ENCODE measurements around the gene PPP1R36.
"Not testable (repeated sequence)": the region's sequence is repeated elsewhere in the genome, so short reads cannot be mapped to it uniquely, and the experiment has no call there.

The PPP1R36 gene

DNA sequence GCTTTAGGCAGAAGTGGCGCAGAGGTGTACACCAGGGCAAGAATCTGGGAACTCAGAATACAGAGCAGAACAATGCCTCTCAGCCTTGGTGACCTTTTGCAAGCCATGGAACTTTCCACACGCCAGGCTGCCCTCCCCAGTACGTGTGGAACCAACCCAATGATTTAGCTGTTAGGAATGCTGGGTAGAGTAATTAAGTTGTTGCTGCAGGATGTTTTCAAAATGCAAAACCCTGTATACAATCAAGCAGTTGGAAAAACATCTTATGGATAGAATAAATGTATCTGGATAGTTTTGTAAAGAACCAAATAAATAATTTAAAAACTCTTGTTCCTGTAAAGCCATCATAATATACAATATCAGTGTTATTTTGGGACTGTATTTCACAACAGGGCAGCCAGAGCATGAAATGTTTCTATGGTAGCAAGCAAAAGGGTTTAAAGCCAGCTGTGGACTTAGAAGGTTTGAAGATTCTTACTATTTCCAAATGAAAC, 19.4 kb downstream of the PPP1R36 start:
- DNase-seq (ENCODE audit: low read depth) = no peak

GRCh38 chr14:64569646-64570045, 19.9 kb downstream of the PPP1R36 start:
- not testable (repeated sequence) for DNase-seq (ENCODE audit: low read depth)

DNA sequence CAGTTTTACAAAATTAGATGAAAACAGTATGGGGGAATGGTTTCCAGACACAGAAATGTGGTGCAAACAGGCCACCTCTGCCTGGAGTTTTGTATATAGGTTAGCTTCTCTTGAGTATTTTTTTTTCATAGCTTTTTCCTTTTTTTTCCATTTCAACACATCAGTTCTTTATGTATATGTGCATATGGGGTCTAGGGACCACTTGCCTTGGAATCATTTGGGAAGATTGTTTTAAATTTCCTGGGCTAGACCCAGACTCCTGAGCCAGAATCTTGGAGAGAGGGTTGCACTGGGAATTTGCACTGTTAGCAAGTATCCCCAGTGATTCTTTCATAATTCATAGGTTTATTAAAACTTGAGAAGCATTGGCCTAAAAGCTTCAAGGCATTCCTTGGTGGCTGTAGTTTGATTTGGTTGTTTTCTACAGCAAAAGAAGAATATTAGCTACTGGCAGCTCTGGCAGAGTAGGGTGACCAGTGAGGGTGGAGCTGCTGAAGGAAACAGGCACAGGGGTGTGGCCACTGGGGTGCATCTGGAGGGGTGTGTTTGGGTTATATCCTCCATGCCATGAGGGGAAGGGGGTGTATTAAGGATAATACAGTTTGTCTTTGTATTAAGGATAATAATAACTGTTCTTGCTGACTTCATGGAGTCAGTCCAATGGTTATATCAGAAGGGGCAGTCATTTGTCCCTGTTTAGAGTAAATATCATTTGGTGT, 22.8 kb downstream of the PPP1R36 start:
- no peak for DNase-seq (ENCODE audit: low read depth)

DNA sequence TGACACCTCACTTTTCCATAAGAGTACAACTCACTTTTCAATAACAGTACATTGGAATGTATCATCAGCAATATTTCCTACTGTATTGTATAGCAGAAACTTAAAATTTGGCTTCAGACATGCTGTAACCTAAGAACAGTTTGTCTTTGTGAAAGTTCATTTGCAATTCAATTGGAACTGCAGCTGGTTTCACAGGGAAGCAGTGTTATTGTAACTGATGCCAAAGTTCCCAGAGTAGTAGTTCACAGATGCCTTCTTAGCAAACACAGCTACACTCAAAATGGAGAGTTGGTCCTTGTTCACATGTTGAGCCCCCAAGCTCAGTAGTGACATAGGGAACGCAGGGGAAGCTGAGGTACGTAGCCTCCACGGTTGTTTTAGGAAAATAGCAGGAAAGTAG, 23.3 kb downstream of the PPP1R36 start:
- DNase-seq (ENCODE audit: low read depth) = no peak

- no peak for DNase-seq (ENCODE audit: low read depth)
Observed at GRCh38 chr14:64574371-64575107, 24.8 kb downstream of the PPP1R36 start.

- no peak for DNase-seq (ENCODE audit: low read depth)
Observed at GRCh38 chr14:64577211-64577610, 27.4 kb downstream of the PPP1R36 start.

DNA sequence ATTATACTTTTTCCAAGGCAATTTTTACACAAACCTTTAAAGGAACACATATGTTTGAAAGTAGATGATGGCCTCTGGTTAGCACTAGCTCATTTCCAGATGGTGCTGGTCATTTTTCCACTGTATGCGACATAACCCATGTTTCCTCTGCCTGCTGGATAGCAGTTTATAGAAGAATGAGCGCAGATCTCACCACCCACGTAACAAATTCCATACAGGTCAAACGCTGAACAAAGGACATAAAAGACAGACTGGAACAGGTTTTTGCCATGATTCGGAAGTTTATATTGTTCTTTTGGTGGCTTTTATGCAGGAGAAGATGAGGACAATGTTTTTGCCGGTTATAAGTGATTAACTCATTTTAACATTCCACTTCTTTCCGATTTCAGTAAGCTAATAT, 30.7 kb downstream of the PPP1R36 start:
- DNase-seq (ENCODE audit: low read depth) = no peak

DNA sequence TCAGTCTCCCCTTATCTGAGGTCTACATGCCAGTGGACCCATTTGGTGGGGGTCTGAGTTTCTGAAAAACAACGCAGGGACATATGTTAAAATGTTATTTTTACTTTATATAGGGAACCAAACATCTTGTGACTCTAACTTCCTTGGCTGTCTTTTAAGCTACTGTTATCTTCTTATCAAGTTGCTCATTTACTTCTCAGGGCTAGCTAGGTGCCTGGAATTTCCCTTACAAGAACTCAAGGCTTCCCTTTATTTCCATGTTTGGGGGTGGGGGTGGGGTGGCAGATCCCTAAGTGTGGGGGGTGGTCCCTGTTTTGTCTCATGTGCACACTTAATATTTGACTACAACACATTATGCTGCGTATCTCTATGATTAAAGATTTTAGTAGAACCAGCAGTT, 31.6 kb downstream of the PPP1R36 start:
- no peak for DNase-seq (ENCODE audit: low read depth)

DNA sequence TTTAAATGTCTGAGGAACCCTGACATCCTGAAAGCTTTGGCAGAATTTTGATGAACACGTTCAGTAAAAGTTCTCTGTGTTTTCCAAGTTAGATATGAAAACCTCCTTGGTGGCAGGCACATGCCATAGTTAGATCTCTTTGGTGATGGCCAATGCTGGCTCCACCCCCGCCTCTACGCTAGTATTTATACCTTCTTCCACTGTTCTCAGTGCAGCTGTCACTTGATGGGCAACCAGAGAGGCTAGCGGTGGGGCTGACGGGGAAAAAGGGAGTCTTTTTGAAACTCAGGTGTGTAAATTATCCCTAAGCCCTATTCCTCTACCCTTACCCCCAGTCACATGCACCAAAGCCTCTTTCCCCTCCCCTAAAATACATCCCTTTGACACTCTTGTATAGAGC, 32.1 kb downstream of the PPP1R36 start:
- DNase-seq (ENCODE audit: low read depth) = no peak

GRCh38 chr14:64584190-64584589, 34.4 kb downstream of the PPP1R36 start:
- DNase-seq (ENCODE audit: low read depth) = no peak

GRCh38 chr14:64591809-64592208, 42.0 kb downstream of the PPP1R36 start:
- no peak for DNase-seq (ENCODE audit: low read depth)

DNA sequence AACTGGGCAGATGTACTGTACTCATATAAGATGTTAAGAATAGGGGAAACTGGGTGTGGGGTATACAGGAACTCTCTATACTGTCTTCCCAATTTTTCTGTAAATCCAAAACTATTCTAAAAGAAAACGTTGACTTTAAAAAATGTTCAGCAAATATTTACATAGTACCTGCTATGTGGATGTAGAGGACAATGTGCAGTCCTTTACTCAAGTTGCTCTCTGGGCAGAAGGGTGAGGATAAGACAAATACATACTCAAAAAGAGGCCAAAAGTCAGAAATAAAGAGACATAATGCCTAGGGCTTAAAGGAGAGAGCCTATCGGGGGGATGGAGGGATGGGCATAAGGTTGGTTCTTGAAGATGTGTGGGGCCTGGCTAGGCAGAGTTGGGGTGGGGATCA, 44.7 kb downstream of the PPP1R36 start:
- DNase-seq (ENCODE audit: low read depth) = no peak

DNA sequence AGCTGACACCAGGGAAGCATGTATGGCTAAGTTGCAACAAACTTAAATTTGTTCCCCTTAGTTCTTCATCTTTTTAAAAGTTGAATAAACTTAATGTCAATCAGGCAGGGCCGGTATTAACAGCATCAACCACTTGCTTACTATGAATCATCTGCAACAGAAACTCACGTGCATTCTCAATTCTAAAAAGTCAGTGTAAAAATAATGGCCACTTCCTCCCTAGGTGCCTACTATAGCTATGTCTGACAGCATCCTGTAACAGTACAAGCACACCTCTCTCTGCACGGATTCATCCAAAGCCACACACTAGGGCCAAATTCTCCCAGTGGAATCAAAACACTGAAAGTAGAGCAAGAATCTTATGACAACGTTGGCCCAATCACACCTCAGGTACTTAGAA, 48.6 kb downstream of the PPP1R36 start:
- DNase-seq (ENCODE audit: low read depth) = no peak

DNA sequence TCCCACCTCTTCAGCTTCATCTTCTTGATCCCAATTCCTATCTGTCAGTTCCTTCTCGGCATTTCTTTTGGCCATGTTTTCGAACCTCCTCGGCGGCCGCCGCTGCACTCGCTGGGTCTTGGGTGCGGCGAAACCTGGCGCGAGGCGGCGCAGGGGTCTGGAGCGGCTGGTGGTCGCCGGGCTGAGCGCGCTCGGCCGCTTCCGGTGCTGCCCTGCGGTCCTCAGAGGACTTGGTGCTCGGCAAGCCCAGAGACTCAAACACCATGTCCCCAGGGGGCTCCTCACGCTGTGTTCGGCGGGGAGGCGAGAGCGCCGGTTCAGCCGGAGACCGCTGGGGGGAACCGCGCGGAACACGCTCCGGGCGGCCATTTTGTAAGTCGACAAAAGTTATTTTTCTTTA, 51.8 kb downstream of the PPP1R36 start:
- DNase-seq (ENCODE audit: low read depth) = no peak

DNA sequence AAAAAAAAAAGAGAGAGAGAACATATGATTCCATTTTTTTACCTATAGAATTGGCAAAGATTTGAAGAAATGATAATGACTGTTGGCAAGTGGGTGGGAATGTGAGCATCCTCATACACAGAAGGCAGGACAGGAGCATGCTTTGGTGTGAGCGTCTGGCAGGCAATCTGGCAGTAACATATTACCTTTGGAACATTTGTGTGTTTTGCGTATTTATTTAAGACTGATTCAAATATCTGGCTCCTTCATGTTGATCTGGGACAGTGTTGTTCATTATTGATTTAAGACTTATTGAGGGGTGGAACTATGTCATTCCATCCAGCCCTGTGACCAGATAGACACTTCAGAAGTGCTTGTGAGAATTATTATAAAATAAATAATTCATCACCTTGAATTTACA, 53.1 kb downstream of the PPP1R36 start:
- DNase-seq (ENCODE audit: low read depth) = no peak

DNA sequence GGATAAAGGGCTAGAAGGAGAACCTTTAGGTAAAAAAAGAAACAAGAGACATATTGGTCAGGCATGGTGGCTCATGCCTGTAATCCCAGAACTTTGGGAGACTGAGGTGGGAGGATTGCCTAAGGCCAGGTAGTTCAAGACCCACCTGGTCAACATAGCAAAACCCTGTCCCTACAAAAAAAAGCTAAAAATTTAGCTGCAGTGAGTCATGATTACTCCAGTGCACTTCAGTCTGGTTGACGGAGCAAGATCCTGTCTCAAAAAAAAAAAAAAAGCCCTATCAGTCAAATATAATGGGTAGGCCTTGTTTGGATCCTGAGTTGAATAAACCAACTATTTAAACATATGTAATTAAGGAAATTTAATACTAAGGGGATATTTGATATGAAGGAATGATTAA, 54.2 kb downstream of the PPP1R36 start:
- no peak for DNase-seq (ENCODE audit: low read depth)

DNA sequence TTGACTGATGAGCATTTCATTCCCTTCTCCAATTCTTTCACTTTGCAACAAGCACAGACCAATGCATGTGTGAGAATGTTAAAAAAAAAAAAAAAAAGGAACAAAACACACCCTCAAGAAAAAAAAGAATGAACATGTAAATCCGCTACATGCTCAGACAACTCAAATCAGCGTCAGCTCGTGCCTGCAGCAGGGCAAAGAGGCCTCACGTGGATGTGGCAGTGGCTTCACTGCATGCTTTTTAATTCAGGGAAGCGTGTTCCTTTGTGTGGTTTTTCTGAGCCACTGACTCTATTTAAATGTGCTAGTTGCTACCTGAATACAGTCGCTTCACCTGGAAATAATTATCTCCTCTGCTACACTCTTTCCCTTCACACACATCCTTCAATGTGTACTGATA, 55.1 kb downstream of the PPP1R36 start:
- no peak for DNase-seq (ENCODE audit: low read depth)

GRCh38 chr14:64605926-64606685, 56.3 kb downstream of the PPP1R36 start:
- DNase-seq (ENCODE audit: low read depth) = no peak

GRCh38 chr14:64610049-64610746, 60.4 kb downstream of the PPP1R36 start:
- DNase-seq (ENCODE audit: low read depth) = no peak

DNA sequence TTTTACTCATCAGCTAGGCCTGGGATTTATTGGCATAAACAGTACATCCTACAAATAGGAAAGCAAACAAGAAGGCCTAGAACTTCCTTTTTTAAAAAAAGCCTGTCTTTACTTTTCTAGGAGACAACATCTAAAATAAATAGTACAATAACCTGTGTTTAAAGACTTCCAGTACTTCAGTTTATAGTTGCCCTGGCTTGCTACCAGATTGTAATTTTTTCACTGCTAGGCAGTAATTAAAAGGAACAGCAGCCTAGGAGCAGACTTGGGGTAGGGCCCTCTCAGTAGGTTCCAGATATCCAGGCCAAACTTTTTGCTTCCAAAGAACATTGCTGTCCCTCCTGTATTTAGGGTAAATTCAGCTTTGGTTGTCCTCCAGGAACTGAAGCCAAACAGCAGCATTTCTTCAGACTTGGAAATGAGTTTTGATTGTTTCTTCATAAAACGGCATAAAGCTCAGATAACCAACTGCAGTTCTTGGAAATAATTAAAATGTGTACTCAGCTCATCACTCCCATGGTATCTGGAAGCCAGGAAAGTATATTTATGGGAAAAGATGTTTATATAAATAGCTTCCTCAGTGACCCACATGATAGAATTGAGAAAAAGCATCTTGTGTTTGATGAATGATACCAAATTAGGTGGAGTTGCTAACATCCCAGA, 61.7 kb downstream of the PPP1R36 start:
- no peak for DNase-seq (ENCODE audit: low read depth)

DNA sequence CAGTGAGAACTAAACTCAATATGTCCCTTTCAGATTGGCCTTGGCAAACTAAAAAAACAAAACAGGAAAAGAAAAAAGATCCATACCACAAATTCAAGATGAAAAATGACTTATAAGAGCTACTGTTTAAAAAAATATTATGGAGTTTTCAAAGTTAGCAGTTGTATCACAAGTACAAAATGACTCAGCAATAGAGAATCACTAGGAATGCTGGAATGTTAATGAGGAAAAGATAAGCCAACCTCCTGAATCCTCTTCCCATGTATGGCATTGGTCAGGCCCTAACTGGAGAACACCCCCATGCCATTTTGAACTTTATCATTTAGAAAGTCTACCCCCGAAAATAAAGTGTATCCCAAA, 62.2 kb downstream of the PPP1R36 start:
- DNase-seq (ENCODE audit: low read depth) = no peak

All from stimulated activated CD8-positive, alpha-beta memory T cell treated with anti-CD3 and anti-CD28 coated beads, Interleukin-12 subunit alpha, Interleukin-12 subunit beta, amount 100 ng/mL, for 1 hour (primary cell).